SU-DHL-6 (cell line): ENCODE results near the gene ACTR5.
A peak's percentile ranks its signal among the peaks of the same experiment; 100 is the strongest.

ENCODE experiments used
- H2AFZ ChIP-seq: fragments of 200-600 bp; sonication (generic); 2 replicates; pipeline ENCODE4 v1.6.1; 2014; ENCODE audit warnings: low read depth, mild to moderate bottlenecking, moderate library complexity, mixed read lengths, antibody characterized with exemption, low read length; ENCODE audit not compliant: severe bottlenecking
- H3F3A ChIP-seq: fragments of 200-600 bp; shearing (Covaris generic); 2 replicates; pipeline ENCODE4 v1.6.0; 2016; ENCODE audit warnings: antibody characterized with exemption, mild to moderate bottlenecking; ENCODE audit not compliant: insufficient read depth
- H3K27ac ChIP-seq: fragments of 200-600 bp; sonication (generic); 2 replicates; pipeline ENCODE4 v1.5.1; 2016; ENCODE audit warnings: low read depth, mild to moderate bottlenecking, low read length, moderate library complexity, mixed read lengths
- H3K27me3 ChIP-seq: fragments of 200-600 bp; sonication (generic), shearing (Covaris generic); 2 replicates; pipeline ENCODE4 v1.6.0; 2014; ENCODE audit warnings: mild to moderate bottlenecking, low read length
- H3K36me3 ChIP-seq: fragments of 200-600 bp; sonication (generic); 2 replicates; pipeline ENCODE4 v1.6.1; 2014; ENCODE audit warnings: mild to moderate bottlenecking, low read length, mixed read lengths
- H3K4me2 ChIP-seq: fragments of 300-600, 200-600 bp; shearing (Covaris generic), sonication (generic); 2 replicates; pipeline ENCODE4 v1.6.0; 2014; ENCODE audit warnings: low read length, low read depth, mild to moderate bottlenecking; ENCODE audit not compliant: poor library complexity, severe bottlenecking
- H3K4me3 ChIP-seq: fragments of 200-600 bp; sonication (generic); 2 replicates; pipeline ENCODE4 v1.5.1; 2014; ENCODE audit warnings: antibody characterized with exemption, low read length, mild to moderate bottlenecking, mixed read lengths; ENCODE audit not compliant: insufficient read depth, poor library complexity, severe bottlenecking
- H3K79me2 ChIP-seq: fragments of 200-600 bp; sonication (generic); 2 replicates; pipeline ENCODE4 v1.6.1; 2014; ENCODE audit warnings: mild to moderate bottlenecking, low read length, moderate library complexity; ENCODE audit not compliant: insufficient read depth
- H3K9ac ChIP-seq: fragments of 200-600 bp; sonication (generic); 2 replicates; pipeline ENCODE4 v1.7.0; 2014; ENCODE audit warnings: mild to moderate bottlenecking, low read length
- H3K9me2 ChIP-seq: fragments of 200-600 bp; sonication (generic); replicated peaks from 2 replicates; pipeline ENCODE4 v1.6.1; 2014; ENCODE audit warnings: low read length; ENCODE audit not compliant: insufficient read depth
- H3K9me3 ChIP-seq: fragments of 200-600 bp; sonication (generic); 2 replicates; pipeline ENCODE4 v1.6.1; 2014; ENCODE audit warnings: low read length, mixed read lengths; ENCODE audit not compliant: insufficient read depth
- H4K20me1 ChIP-seq: fragments of 200-600 bp; sonication (generic); 2 replicates; pipeline ENCODE4 v1.6.1; 2014; ENCODE audit warnings: low read depth, mild to moderate bottlenecking, antibody characterized with exemption, low read length, moderate library complexity, mixed read lengths
- CTCF ChIP-seq: fragments of 200-600 bp; sonication (generic); IDR thresholded peaks from one replicate; pipeline ENCODE4 v1.5.1; 2017; ENCODE audit warnings: antibody characterized with exemption, mild to moderate bottlenecking, low read length, moderate library complexity; ENCODE audit not compliant: insufficient read depth, poor library complexity, severe bottlenecking
- EZH2phosphoT487 ChIP-seq: fragments of 200-600 bp; sonication (generic), shearing (Covaris generic); conservative IDR thresholded peaks from 2 replicates; pipeline ENCODE4 v1.6.1; 2018; ENCODE audit warnings: mild to moderate bottlenecking, antibody characterized with exemption, low read length, moderate library complexity, mixed read lengths

ACTR5 gene

GRCh38 chr20:38787870-38788269, 39.6 kb downstream of the ACTR5 start:
- Histone ChIP-seq H3K27ac (no peak overlapping the region), H3K79me2 (no peaks in the 10 kb centered on the region), H3K9ac (no peak overlapping the region), H3K4me3 (no peak overlapping the region), H4K20me1 (no peaks in the 10 kb centered on the region), H3K9me3 (no peaks in the 10 kb centered on the region), H3K36me3 (no peaks in the 10 kb centered on the region), H2AFZ (no peak overlapping the region), H3K4me2 (no peak overlapping the region), H3K27me3 (no peaks in the 10 kb centered on the region), H3K9me2 (no peaks in the 10 kb centered on the region), H3F3A (no peaks in the 10 kb centered on the region)
- TF ChIP-seq CTCF (no peak), EZH2phosphoT487 (no peak)

GRCh38 chr20:38789503-38790199, 41.4 kb downstream of the ACTR5 start:
- no peak for TF ChIP-seq EZH2phosphoT487
- no peak for TF ChIP-seq CTCF
- Histone ChIP-seq H4K20me1 (no peaks in the 10 kb centered on the region), H3K36me3 (no peaks in the 10 kb centered on the region), H3K79me2 (no peaks in the 10 kb centered on the region), H3K9me2 (no peaks in the 10 kb centered on the region), H3F3A (no peaks in the 10 kb centered on the region), H2AFZ (no peak overlapping the region), H3K27ac (no peak overlapping the region), H3K4me3 (no peak overlapping the region), H3K9ac (no peak overlapping the region), H3K27me3 (no peaks in the 10 kb centered on the region), H3K9me3 (no peaks in the 10 kb centered on the region), H3K4me2 (no peak overlapping the region)

GRCh38 chr20:38790200-38791053, 42.2 kb downstream of the ACTR5 start:
- H3K79me2 ChIP-seq: no peaks in the 10 kb centered on the region
- TF ChIP-seq EZH2phosphoT487 (no peak), CTCF (peak; percentile 82)
- no peaks in the 10 kb centered on the region for H3K27me3 ChIP-seq
- H2AFZ ChIP-seq: no peak overlapping the region
- H3K9me3 ChIP-seq: no peaks in the 10 kb centered on the region
- H3K9me2 ChIP-seq: no peaks in the 10 kb centered on the region
- no peaks in the 10 kb centered on the region for H3K36me3 ChIP-seq
- no peak overlapping the region for H3K4me3 ChIP-seq
- H3K27ac ChIP-seq: no peak overlapping the region
- peak overlapping the region; percentile 21 for H3K4me2 ChIP-seq
- no peaks in the 10 kb centered on the region for H3F3A ChIP-seq
- no peaks in the 10 kb centered on the region for H4K20me1 ChIP-seq
- H3K9ac ChIP-seq: no peak overlapping the region
